SK-N-SH (cell line): ENCODE results near the gene SLC22A14.

Source experiments
- CTCF ChIP-seq: fragments of 200-600 bp; sonication (generic); IDR thresholded peaks from 2 replicates; pipeline ENCODE4 v1.6.1; 2017; ENCODE audit warnings: antibody characterized with exemption, mild to moderate bottlenecking, moderate library complexity
- TAF1 ChIP-seq: IDR thresholded peaks from 2 replicates; pipeline ENCODE4 v1.6.1; 2012; ENCODE audit warnings: low read depth, mild to moderate bottlenecking, low read length, moderate library complexity, borderline replicate concordance

GRCh38 chr3:38367779-38368178, 85.7 kb downstream of the SLC22A14 start:
- TF ChIP-seq CTCF (no peak), TAF1 (no peak)
